HepG2 (cell line): ENCODE data around the gene SLC12A9. TPM values are rescaled to one million over a fixed set of nuclear protein-coding genes. Genes with fewer than 3 reads are reported as not detected.

Source experiments
- ATAC-seq: fragments of 200-7000 bp; cut with Tn5 transposase; 3 replicates; pipeline ENCODE4 v1.9.1; 2020; ENCODE audit warnings: mild to moderate bottlenecking, moderate library complexity
- BruUV-seq: library from RNA; stranded (reverse); fragments of 400-500 nt; replicated peaks from 2 replicates; lab custom pipeline; 2021; lab: Mats Ljungman, UMichigan
- CTCF ChIA-PET: fragments of 300-600 bp; formaldehyde crosslinking; extraction: SDS; loops from one replicate; lab custom pipeline; 2021; ENCODE audit warnings: low total read pairs, inconsistent platforms, low intra/inter-chr PET ratio; lab: Yijun Ruan, JAX
- POLR2A ChIA-PET: fragments of 350-600 bp; sonication (Branson Sonifier 250); formaldehyde crosslinking; loops from one replicate; lab custom pipeline; 2020; ENCODE audit warnings: antibody characterized with exemption, inconsistent platforms; lab: Yijun Ruan, JAX
- DNase-seq: peaks from one replicate; pipeline ENCODE4 v3.0.0-alpha.2; 2015; ENCODE audit warnings: low spot score
- FAIRE-seq: peaks from 3 replicates; lab custom pipeline; 2011; peaks lifted over from hg19 to GRCh38; lab: Jason Lieb, UNC
- H2AFZ ChIP-seq: one replicate; pipeline ENCODE4 v1.6.1; 2011; ENCODE audit warnings: low read length, inconsistent platforms
- H3K27ac ChIP-seq: fragments of 300-600 bp; 3 replicates; pipeline ENCODE4 v1.8.0; 2011; ENCODE audit warnings: mixed run types, mild to moderate bottlenecking, mixed read lengths, low read length, inconsistent platforms; ENCODE audit not compliant: insufficient read depth; ENCODE audit errors: extremely low read length
- H3K27me3 ChIP-seq, 2 experiments: fragments of 200-600 bp in 1 of 2; 2 replicates in 1 of 2; 3 replicates in 1 of 2; pipeline versions ENCODE4 v1.6.0 to v1.8.0; 2011; ENCODE audit warnings: low read length in 2 of 2, mild to moderate bottlenecking in 2 of 2, moderate library complexity in 2 of 2, inconsistent platforms in 1 of 2; ENCODE audit not compliant: insufficient read depth in 2 of 2, control insufficient read depth in 1 of 2
- H3K36me3 ChIP-seq, 2 experiments: fragments of 200-600 bp in 1 of 2; replicated peaks in 1 of 2; 2 replicates in 1 of 2; 3 replicates in 1 of 2; pipeline versions ENCODE4 v1.5.1 to v1.8.0; 2011; ENCODE audit warnings: low read length in 2 of 2, inconsistent platforms in 1 of 2; ENCODE audit not compliant: insufficient read depth in 2 of 2, control insufficient read depth in 1 of 2
- H3K4me1 ChIP-seq: 2 replicates; pipeline ENCODE4 v1.5.1; 2012; ENCODE audit warnings: low read length, inconsistent platforms; ENCODE audit not compliant: insufficient read depth
- H3K4me2 ChIP-seq: 2 replicates; pipeline ENCODE4 v1.6.0; 2011; ENCODE audit warnings: low read depth, low read length, inconsistent platforms
- H3K4me3 ChIP-seq, 3 experiments: fragments of 200-600 bp in 1 of 3; sonication (generic), shearing (Covaris generic) in 1 of 3; replicated peaks in 1 of 3; 2 replicates each; pipeline ENCODE4 v1.5.1; 2011 to 2016; ENCODE audit warnings: low read length in 3 of 3, inconsistent platforms in 2 of 3, low read depth in 2 of 3, mild to moderate bottlenecking in 2 of 3, control low read depth in 1 of 3, mixed read lengths in 1 of 3; ENCODE audit not compliant: insufficient read depth in 1 of 3
- H3K79me2 ChIP-seq: one replicate; pipeline ENCODE4 v1.6.1; 2011; ENCODE audit warnings: low read length, inconsistent platforms; ENCODE audit not compliant: insufficient read depth
- H3K9ac ChIP-seq: 2 replicates; pipeline ENCODE4 v1.6.0; 2011; ENCODE audit warnings: mild to moderate bottlenecking, low read depth, low read length, inconsistent platforms; ENCODE audit not compliant: insufficient read depth
- H3K9me3 ChIP-seq: 2 replicates; pipeline ENCODE4 v1.5.1; 2012; ENCODE audit warnings: mild to moderate bottlenecking, low read length
- H4K20me1 ChIP-seq: 2 replicates; pipeline ENCODE4 v1.6.0; 2011; ENCODE audit warnings: inconsistent platforms, mild to moderate bottlenecking, low read length, moderate library complexity; ENCODE audit not compliant: insufficient read depth
- HDAC6 ChIP-seq: fragments of 200-600 bp; sonication (generic); IDR thresholded peaks from 2 replicates; pipeline ENCODE4 v1.7.0; 2017; ENCODE audit warnings: mild to moderate bottlenecking, antibody characterized with exemption, low read length, low read depth
- KDM2A ChIP-seq: sonication (generic); formaldehyde crosslinking; IDR thresholded peaks from 2 replicates; pipeline ENCODE4 v1.4.0; 2020; ENCODE audit warnings: low read depth, missing genetic modification reagents, borderline replicate concordance
- MTA1 ChIP-seq: sonication (generic); formaldehyde crosslinking; IDR thresholded peaks from 2 replicates; pipeline ENCODE4 v1.4.0; 2020; ENCODE audit warnings: missing genetic modification reagents, mild to moderate bottlenecking, borderline replicate concordance
- MTF2 ChIP-seq: sonication (generic); formaldehyde crosslinking; IDR thresholded peaks from 2 replicates; pipeline ENCODE4 v1.5.0; 2020; ENCODE audit warnings: missing genetic modification reagents, borderline replicate concordance
- PAWR ChIP-seq: sonication (generic); formaldehyde crosslinking; IDR thresholded peaks from 2 replicates; pipeline ENCODE4 v1.4.0; 2020; ENCODE audit warnings: missing genetic modification reagents, mild to moderate bottlenecking, borderline replicate concordance
- RBM39 ChIP-seq: fragments of 200-400 bp; formaldehyde crosslinking; IDR thresholded peaks from one replicate; pipeline ENCODE4 v1.6.1; 2018; ENCODE audit warnings: antibody characterized with exemption, mild to moderate bottlenecking, low read depth, low read length; ENCODE audit not compliant: poor library complexity, severe bottlenecking
- SALL2 ChIP-seq: sonication (generic); formaldehyde crosslinking; IDR thresholded peaks from 2 replicates; pipeline ENCODE4 v1.8.1; 2023; ENCODE audit warnings: mild to moderate bottlenecking, missing genetic modification reagents, inconsistent platforms
- ZBTB7A ChIP-seq: sonication (generic); formaldehyde crosslinking; IDR thresholded peaks from 2 replicates; pipeline ENCODE4 v1.8.0; 2022; ENCODE audit warnings: mild to moderate bottlenecking, missing genetic modification reagents
- ZNF318 ChIP-seq: sonication (generic); formaldehyde crosslinking; IDR thresholded peaks from 2 replicates; pipeline ENCODE4 v1.4.0; 2020; ENCODE audit warnings: mild to moderate bottlenecking, missing genetic modification reagents
- ZNF335 ChIP-seq: sonication (generic); formaldehyde crosslinking; IDR thresholded peaks from 2 replicates; pipeline ENCODE4 v1.4.0; 2020; ENCODE audit warnings: missing genetic modification reagents
- ZNF678 ChIP-seq: sonication (generic); formaldehyde crosslinking; IDR thresholded peaks from 2 replicates; pipeline ENCODE4 v1.4.0; 2020; ENCODE audit warnings: mild to moderate bottlenecking, missing genetic modification reagents
- WGBS: methylation state at CpG from one replicate; pipeline ENCODE4 v1.1.6; 2017; ENCODE audit warnings: low lambda C conversion rate; 5-methylcytosine and 5-hydroxymethylcytosine counted together
- in situ Hi-C: cut with HindIII; loops from 2 replicates; pipeline ENCODE4 v1.10.0; 2017; ENCODE audit warnings: low pct_unique_long_range_greater_than_20kb; ENCODE audit not compliant: extremely low pct_ligation_motif_present
- intact Hi-C: fragments of 100-400 bp; cut with micrococcal nuclease; formaldehyde crosslinking; loops from one replicate; pipeline ENCODE4 v1.10.0; 2022; ENCODE audit not compliant: unreplicated experiment
- polyA plus RNA-seq, 8 experiments: library from polyadenylated mRNA; depleted of rRNA in 3 of 8; stranded (reverse) in 7 of 8; unstranded in 1 of 8; fragments of >200 nt; fragmentation: Illumina TruSeq in 4 of 8; extraction: Trizol in 4 of 8; gene quantifications; 2 replicates each; pipeline versions ENCODE4 v1.2.1 to v1.2.3, GENCODE V29; 2011 to 2016; ENCODE audit warnings: low read depth in 4 of 8, missing spikeins in 1 of 8, mixed read lengths in 1 of 8; ENCODE audit not compliant: insufficient read depth in 1 of 8
- total RNA-seq, 5 experiments: library from RNA; depleted of rRNA; stranded (reverse); fragments of >200 nt; fragmentation: Illumina TruSeq; extraction: Trizol; gene quantifications; 2 replicates each; pipeline ENCODE4 v1.2.3, GENCODE V29; 2016; ENCODE audit warnings: low read depth in 1 of 5

SLC12A9 gene
- total and polyA plus RNA-seq, 2 of the 13 experiments (the other 11 are each of a cell fraction or from before 2014, with no cell fraction given), result 8.7 to 16.6 TPM

DNA sequence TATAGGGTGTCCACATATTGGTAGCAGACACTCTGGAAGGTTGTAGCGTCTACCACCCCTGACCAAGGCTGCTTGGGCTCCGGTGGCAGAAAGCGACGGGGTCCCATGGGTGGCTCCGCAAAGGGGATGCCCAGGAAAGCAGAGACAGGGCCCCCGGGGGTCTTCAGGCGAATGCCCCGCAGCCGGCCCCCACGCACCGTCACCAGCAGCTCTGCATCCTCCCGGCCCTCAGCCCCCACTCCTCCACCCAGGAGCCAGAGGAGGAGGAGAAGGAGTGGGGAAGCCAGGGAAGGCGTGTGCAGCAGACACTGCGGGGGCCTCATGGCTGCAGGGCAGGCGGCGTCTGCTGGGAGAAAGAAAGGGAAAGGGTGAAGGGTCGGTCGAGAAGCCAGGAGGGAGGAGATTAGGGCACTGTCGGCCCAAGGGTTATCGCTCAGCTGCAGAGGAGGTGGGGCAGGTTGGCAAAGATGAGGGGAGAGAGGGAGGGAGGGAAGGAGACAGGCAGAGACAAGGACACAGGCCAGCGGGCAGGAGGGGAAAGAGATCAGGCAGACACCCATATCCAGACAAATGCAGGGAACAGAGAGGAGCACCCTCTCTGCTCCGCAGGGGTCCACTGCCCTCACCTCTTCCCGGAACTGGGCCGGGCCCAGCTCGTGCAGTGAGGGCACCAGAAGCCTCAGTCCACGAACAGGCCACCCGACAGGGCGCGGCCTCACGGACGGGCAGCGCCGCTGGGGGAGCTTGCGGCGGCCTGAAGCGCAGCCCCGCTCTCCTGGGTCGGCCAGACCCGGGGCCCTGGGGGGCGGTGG is 41.6 kb downstream of the SLC12A9 start (continued):
- TF ChIP-seq PAWR, result no peak
- TF ChIP-seq ZNF678 (CRISPR knock-in tag), result no peak
- TF ChIP-seq HDAC6, result no peak
- peak; percentile 54; the same call in 1 of the 2 replicates for TF ChIP-seq MTA1 (CRISPR knock-in tag)
- TF ChIP-seq ZNF335, result no peak
- 0 out of 2 replicates have a peak, but pooled peaks have one; percentile 5 for TF ChIP-seq MTF2 (CRISPR knock-in tag)
- peak; percentile 6 for TF ChIP-seq RBM39
- TF ChIP-seq, all 625 proteins: peak for 5

- no peak for DNase-seq
- Histone ChIP-seq H3K9ac (peak overlapping the region; percentile 22; the same call in 1 of the 2 replicates), H3K27ac (no peak overlapping the region), H3K36me3 (no peaks in the 10 kb centered on the region), H3K4me2 (peak overlapping the region; percentile 69), H3K4me3 (peak overlapping the region; percentile 44 to 69 (median 47); a peak in 4 of 6 replicates), H3K27me3 (peaks cover 11 to 32% of the 10 kb centered on the region in 2 experiments), H3K4me1 (peaks cover 42% of the 10 kb centered on the region), H2AFZ (no peak overlapping the region), H3K79me2 (no peaks in the 10 kb centered on the region), H3K9me3 (no peaks in the 10 kb centered on the region), H4K20me1 (no peaks in the 10 kb centered on the region)
- in situ Hi-C loops (loop anchor here (5.0 to 25.0 kb wide), 2 partner anchors 162 to 392 kb away; no protein-coding TSS in a partner anchor), intact Hi-C loops (loop anchor here (5.0 kb wide), 1 partner anchor 182 kb away; no protein-coding TSS in a partner anchor)
- BruUV-seq, result no TSS peak
- peak; percentile 14 for ATAC-seq
- ChIA-PET CTCF (interaction anchor here (1.1 to 3.2 kb wide), 3 partner anchors 164 to 182 kb away, joined by 5 to 28 read pairs (median 6); no protein-coding TSS in a partner anchor), POLR2A (interaction anchor here (2.1 kb wide), 1 partner anchor 20 kb away, joined by 7 read pairs; the partner anchor contains the start of gene SRRT)
- WGBS, result 2% methylated on average over 20 of the region's 83 CpGs
- FAIRE-seq, result no peak
- TF ChIP-seq SALL2 (CRISPR knock-in tag), result peak; percentile 26; the same call in 1 of the 2 replicates
- TF ChIP-seq KDM2A (CRISPR knock-in tag), result peak; percentile 43; the same call in 1 of the 2 replicates
- 0 out of 2 replicates have a peak, but pooled peaks have one; percentile 45 for TF ChIP-seq ZNF318 (CRISPR knock-in tag)
- TF ChIP-seq ZBTB7A (CRISPR knock-in tag), result peak; percentile 88
These were observed 42.6 kb downstream of the SLC12A9 start for GRCh38 chr7:100894860-100895700.
